ENCODE measurements around the gene DVL1. TPM values are rescaled to one million over a fixed set of nuclear protein-coding genes. Genes with fewer than 3 reads are reported as not detected.
A peak's percentile ranks its signal among the peaks of the same experiment; 100 is the strongest.
"Not testable (repeated sequence)": the region's sequence is repeated elsewhere in the genome, so short reads cannot be mapped to it uniquely, and the experiment has no call there.

Gene DVL1
- total RNA-seq: 65.2 TPM

DNA sequence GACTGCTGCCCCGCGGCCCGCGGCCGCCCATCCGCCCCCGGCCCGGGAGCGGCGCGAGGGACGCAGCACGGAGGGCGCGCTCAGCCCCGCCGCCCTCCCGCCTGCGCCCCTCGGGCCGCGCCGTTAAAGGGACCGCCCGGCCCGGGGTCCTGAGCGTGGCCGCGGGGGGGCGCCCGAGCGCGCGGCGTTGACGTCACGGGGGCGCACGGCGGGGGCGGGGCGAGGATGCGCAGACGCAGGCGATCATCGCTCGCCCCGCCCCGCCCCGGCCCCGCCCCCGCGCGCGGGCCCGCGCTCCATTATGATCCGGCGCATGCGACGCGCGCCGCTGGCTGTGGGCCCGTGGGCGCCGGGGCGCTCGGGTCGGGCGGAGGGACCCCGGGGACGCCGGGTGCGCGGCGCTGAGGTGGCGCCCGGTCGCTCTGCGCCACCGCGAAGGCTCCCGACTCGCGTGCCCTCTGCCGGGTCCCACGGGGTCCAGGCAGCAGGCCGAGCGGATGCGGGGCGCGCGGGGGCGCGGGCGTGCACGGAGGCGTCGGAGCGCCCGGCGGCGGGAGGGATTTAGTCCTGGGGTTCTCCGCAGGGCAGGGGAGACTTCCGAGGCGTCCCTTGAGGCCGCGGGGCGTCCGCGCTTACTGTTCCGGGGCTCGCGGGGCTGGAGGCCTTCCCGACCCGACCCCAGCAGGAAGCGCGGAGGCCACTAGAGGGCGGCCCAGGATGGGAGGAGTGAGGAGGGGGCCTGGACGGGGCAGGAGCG lies at the start of gene DVL1:
TSS of gene DVL1 (minus strand) at position 163 of the 757 bp plus-strand sequence. CDS start 353 bp downstream, outside the sequence.
- FAIRE-seq (no peak), DNase-seq (ENCODE audit: low spot score in 2 of 2) (peak; percentile 97 to 99)

DNA sequence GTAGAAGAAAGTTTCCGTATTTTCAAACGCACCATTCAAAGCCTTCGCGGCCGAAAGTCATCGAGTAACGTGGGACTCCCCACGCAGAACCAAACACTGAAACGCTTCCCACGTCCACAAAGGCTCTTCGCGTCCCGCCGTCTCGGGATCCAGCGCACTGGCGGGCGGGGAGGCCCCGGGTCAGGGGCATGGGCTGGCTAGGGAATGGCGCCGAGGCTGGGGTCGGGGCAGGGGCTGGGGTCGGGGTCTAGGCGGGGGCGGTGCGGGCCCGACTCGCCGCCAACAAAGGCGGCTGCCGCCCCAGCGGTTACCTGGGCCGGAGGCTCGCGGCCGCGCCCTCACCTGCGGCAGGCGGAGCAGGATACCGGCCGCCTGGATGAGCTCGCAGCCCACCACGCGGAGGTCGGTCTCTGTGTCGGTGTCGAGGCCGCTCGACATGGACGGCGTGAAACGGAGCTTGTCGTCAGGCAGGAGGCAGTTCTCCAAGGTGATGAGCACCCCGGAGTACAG lies 49.5 kb upstream of the DVL1 start:
- FAIRE-seq (no peak), DNase-seq (ENCODE audit: low spot score in 2 of 2) (no peak)

DNA sequence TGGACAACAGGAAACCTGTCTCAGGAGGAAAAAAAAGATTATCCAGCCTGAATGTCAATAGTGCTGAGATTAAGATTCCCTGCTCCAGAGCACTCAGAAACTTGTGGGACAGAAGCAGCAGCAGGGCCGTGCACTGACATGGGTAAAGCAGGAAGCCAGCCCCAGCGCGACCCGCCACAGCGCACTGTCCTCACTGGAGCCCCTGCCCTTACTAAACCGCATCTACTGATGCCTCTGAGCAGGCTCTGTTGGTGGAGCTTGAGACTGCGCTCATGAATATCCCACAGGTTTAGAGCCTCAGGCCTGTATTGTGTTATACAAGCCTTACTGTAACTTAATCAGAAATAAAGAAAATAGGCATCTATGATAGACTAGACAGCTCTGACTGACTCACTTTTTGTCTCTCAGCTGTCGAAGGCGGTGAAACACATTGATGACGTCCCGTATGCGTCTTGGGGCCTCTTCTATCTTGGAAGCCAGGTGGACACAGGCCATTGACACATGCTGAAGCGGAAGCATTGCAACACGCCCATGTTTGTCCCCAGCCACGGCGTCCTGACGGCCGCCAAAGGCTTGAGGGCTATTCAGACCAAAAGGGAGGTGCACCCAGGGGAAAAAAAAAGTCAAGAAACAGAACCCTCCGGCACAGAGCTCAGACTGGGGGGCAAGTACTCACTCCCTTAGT lies 48.8 kb upstream of the DVL1 start:
- DNase-seq (ENCODE audit: low spot score in 2 of 2): no peak
- no peak for FAIRE-seq

DNA sequence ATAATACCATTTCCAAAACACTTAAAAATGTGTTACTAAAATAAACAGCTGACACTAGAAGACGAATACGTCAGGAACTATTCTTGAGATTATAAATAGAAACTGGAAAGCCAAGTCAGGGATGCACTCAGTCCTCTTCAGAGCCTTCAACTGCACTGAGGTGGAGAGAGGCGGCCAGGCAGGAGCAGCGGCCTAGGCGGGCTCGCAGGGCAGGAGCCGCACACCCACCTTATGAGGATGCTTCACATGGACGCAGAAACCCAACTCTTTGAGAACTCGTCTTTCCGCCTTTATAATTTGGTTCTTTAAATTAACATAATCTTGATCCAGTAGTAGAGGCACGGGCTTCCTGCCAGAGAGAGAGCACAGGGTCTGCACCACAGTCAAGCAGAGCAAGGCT lies 45.9 kb upstream of the DVL1 start:
- no peak for DNase-seq (ENCODE audit: low spot score in 2 of 2)
- FAIRE-seq: no peak

DNA sequence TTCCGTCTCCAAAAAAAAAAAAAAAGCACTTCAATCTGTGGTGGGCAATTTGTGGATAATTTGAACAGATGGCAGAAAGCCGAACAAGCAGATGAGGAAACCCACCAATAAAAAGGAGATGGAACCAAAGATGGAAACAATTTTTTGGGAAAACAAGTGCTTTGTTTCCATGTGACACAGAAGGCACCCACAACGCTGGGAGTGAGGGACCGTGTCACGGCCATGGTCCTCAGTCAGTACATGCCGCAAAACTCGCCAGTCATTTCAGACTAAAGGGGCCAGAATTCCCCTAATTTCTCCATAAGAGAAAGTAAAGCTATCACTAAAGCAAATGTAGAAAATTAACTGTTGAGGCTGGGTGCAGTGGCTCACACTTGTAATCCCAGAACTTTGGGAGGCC lies 44.9 kb upstream of the DVL1 start:
- DNase-seq (ENCODE audit: low spot score in 2 of 2): no peak
- no peak for FAIRE-seq

DNA sequence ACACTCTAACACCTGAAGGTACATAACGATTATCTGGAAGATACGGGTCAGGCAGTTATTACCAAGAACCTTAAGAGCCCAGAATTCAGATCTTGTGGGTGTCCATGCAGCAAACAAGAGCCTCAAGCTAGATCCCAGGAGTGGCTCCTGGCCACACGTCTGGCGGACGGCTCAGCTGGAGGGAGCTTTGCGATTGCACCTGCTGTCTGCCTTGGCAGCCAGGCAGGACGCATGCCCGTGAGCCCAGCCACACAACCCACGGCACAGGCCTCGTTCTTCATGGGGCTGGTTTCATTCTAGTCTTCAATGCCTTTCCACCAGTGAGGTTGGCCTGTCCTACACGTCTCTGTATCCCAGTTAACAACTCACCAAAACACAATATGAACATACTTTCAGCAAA lies 44.2 kb upstream of the DVL1 start:
- DNase-seq (ENCODE audit: low spot score in 2 of 2): no peak
- no peak for FAIRE-seq

DNA sequence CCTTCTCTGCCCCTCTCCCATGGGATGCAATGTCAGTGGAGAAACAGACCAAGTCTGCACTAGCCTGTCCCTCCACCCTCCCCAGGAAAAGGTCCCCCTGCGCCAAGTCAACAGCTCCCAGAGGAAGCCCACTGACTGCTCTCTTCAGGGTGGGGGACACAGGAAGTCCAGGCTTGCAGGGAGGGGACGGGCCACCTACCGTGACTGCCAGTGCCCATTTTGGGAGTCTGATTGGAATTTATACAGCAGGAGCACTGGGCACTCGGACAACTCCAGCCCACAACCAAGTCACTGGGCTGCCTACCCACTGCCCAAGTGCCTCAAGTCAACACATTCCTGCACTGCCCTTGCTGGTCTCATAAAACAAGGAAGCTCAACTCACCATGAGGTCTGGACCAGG lies 43.8 kb upstream of the DVL1 start:
- no peak for FAIRE-seq
- no peak for DNase-seq (ENCODE audit: low spot score in 2 of 2)

DNA sequence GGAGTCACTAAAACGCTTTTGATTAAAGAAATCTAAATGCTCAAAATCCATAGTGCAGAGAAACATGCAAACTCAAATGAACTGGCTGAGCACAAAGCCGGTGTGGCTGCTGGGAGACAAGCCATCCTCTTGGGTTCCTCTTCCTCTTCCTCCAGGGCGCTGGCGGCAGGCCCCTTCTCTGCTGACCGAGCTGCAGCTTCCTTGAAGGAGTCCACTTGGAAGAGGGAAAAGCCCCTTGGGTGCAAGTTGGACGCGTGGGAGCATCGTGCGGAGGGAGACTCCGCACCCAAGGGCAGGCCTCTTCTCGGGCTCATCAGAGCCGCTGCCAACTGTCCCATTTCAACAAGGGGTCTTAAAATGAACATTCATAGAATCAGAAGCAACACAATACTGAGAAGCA lies 42.0 kb upstream of the DVL1 start:
- FAIRE-seq: no peak
- DNase-seq (ENCODE audit: low spot score in 2 of 2): no peak

DNA sequence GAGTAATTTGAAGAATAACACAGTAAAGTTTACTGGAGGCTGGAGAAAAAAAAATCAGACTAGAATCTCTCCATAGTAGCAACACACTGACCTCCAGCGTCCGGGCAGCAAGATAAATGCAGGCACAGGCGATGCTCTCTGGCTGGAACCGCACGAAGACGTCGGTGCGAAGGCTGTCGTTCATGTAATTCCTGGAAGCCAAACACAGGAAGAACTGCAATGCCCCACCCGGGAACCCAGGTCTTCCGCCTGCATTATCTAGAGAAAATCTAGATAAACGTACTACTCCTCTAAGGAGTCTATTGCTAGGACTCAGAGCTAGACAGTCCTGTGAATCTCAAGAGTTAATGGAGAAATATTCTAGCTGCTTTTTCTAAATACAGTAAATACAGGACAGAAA lies 41.5 kb upstream of the DVL1 start:
- DNase-seq (ENCODE audit: low spot score in 2 of 2) (no peak), FAIRE-seq (no peak)

DNA sequence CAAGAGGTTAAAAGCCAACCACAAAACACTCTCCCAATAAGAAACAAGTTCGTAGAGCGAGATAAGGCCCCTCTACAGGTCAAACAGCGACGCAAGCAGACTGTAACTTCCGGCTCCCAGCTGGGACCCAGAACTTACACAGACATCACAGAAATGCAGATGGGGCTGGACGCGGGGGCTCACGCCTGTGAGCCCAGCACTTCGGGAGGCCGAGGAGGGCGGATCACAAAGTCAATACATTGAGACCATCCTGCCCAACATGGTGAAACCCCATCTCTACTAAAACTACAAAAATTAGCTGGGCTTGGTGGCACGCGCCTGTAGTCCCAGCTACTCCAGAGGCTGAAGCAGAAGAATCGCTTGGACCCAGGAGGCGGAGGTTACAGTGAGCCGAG lies 38.9 kb upstream of the DVL1 start:
- FAIRE-seq: no peak
- DNase-seq (ENCODE audit: low spot score in 2 of 2): no peak

DNA sequence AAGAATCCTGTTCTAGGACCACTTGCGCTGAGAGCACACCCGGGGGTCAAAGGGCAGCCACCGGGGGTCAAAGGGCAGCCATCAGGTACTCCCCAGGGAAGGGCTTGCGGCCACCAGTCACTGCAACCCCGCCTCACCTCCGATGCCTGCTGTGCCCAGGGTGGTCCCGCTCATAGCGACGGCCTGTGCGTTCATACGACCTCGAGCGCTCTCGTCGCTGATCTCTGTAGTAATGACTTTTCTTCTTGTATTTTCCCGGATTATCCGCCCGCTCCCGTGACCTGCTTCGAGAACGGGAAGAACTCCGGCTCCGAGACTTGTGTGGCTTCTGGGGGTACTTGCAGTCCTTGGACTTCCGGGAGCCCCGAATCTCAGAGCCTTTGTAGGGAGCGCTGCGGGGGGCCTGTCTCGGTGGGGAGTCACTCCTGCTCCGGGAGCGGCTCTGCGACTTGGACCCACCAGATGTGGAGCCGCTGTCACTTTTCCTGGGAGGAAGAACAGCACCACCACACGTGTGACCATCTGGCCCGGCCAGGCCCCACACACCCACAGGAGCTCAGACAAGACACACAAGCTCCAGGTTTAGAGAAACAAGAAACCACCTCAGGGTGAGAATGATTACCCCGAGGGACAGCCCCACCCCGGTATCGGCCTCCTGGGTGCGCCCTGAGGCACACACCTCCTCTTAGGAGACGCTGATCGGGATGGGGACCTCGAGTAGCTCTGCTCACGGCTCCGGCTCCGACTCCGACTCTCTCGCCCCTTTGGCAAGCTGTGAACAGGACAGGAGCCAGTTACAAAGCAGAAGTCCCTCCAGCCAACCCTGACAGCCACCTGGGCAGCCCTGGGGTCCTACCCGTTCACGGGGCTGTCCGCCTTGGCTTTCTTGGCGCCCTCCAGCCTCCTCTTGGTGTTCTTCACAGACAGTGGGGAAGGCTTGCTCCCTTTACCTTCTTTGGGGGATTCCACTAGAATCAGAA lies 38.2 kb upstream of the DVL1 start:
- FAIRE-seq: no peak
- DNase-seq (ENCODE audit: low spot score in 2 of 2): no peak

DNA sequence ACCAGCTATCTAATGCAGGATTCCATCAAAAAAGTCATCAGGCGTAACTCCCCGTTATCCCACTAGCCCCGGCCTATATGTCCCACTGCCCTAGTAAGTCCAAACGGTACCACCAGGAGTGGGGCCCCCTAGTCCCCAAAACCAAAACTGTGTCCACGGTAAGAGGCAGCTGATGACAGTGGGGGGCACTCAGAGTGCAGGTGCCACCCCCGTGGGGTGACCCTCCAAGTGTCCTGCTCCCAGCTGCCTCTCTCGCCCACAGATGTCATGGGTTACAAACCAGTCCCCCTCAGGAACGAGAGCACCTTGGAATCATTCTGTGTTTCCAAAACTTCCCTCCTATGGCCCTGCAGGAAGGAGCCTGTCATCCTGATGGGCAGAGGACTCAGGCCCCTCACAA lies 36.7 kb upstream of the DVL1 start:
- no peak for FAIRE-seq
- DNase-seq (ENCODE audit: low spot score in 2 of 2): no peak

DNA sequence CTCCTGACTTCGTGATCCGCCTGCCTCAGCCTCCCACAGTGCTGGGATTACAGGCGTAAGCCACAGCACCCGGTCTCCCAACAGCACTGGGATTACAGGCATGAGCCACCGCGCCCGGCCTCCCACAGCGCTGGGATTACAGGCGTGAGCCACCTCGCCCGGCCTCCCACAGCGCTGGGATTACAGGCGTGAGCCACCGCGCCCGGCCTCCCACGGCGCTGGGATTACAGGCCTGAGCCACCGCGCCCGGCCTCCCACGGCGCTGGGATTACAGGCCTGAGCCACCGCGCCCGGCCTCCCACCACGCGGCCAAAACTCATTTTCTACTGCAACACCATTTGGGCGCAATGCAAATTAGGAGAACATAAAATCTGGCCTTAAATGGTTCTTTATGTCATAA lies 36.1 kb upstream of the DVL1 start:
- not testable (repeated sequence) for DNase-seq (ENCODE audit: low spot score in 2 of 2); FAIRE-seq

DNA sequence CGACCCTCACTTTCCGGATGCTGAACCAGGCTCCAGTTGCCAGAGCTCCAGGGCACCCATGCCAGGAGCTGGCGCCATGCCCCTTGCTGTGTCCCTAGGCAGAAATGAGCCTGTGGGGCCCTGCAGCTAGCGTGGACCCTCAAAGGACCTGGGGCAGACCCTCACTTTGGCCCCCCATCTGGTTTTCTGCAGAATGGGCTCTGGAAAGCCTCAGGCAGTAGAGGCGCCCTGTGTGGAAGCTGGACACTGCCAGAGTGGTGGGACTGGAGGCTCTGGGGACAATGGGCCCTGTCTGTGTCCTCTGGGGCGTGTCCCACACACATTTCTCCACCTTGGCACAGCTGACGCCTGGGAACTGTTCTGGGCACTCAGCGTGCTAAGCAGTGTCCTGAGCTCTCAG lies 32.1 kb upstream of the DVL1 start:
- FAIRE-seq (no peak), DNase-seq (ENCODE audit: low spot score in 2 of 2) (no peak)

DNA sequence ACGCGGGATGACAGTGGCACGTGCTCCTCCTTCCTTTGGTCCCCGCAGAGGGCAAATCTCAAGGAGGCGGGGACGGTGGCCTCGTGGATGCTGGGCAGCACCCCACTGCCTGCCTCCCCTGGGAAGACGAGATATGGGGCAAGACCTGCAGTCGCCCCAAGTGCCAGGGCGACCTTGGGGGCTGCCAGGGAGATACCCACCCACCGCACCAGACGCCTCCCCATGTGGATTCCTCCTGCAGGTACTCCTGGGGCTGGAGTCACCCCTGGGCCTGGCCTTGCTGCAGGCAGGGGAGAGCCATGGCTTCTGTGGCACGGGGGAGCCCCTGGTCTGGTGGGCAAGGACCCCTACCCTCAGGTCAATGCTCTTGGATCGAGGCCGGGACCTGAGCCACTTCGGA lies 31.6 kb upstream of the DVL1 start:
- no peak for DNase-seq (ENCODE audit: low spot score in 2 of 2)
- no peak for FAIRE-seq

DNA sequence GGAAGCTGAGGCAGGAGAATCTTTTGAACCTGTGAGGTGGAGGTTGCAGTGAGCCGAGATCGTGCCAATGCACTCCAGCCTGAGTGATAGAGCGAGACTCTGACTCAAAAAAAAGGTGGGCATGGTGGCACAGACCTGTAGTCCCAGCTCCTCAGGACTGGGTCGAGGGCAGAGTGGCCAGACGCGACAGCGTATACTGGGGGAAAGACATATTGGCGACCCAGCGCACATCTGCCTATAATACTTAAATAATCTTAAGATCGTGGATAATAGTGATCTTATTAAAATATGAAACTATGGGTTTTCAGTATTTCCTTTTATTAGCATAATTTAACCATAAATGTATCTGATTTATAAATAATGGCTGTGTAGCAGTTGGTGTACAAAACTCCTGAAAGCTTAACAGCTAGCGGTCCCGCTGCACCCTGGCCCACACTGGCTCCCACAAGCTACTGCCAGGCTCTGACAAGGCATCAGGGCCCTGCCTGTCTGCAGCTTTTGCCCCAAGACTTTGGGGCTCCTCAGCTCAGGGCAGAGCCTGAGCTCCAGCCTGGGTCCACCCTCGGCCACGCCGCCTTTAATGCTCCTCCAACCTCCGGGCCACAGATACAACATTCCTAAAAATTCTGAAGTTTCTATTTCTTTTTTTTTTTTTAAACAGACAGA lies 28.5 kb upstream of the DVL1 start:
- FAIRE-seq: no peak
- DNase-seq (ENCODE audit: low spot score in 2 of 2): no peak

DNA sequence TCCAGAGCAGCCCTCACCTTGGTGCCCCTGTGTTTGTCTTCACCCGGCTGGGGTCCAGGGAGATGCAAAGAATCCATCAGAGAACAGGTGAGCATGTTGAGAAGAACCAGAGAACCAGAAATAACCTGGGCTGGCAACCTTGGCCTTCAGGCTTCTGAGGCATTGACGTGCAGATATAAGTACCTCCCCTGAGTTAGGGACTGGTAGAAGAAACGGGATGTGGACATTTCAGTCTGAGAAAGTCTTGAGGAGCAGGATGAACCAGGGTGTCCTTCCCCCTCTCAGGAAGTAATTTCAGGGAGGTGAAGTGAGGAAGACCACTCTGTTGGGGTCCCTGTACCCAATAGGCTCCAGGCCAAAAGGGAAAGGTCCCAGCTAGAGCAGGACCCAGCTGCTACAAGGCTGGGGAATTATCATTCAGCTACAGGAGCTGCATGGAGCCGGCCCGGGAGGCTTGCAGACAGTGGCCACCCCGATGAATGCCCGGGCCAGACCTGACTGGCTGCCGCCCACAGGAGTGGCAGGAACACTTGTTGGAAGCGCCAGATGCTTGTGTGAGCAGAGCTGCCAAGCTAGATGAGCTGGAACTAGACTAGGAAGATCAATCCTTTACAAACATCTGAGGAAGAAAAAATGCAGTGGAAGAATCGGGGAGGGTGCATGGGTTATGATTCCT lies 27.5 kb upstream of the DVL1 start:
- no peak for FAIRE-seq

DNA sequence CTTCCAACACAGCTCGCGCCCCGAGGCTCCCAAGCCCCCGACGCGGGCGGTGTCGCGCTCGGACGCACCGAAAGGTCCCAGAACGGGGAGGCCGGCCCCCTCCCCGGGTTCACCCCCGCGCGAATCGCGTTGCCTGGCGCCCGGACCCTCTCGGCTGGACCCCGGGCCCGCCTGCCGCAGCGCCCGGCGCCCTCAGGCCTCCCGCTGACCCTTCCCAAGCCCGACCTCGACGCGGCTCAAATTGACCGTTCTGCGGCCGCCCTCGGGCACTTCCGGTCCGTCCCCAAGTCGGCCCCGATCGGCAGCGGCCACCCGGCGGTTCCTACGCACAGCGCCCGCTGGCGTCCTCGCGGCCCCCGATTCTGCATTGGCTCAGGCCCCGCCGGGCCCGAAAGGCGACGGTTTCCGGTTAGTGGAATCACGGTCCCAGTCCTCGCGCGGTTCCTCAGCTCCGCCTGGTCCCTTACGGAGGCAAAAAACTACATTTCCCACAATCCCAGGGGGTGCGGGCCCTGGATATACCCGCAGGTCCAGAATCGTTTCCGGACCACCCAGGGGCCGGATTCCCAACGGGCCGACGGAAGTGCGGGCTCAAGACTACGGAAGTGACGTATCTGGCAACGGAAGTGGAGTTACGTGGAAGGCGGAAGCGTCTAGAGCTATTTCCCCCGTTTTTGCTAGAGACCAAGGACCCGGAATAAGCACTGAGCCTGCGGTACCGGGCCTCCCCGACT lies 25.9 kb upstream of the DVL1 start, which contains the start of gene AURKAIP1:
TSS of gene AURKAIP1 (minus strand) at position 279 of the 734 bp plus-strand sequence. CDS start 451 bp downstream, outside the sequence.
- FAIRE-seq (peak; percentile 97), DNase-seq (ENCODE audit: low spot score in 2 of 2) (peak; percentile 99 to 100)

More for the DNA sequence above, 27.5 kb upstream of the DVL1 start:
- no peak for DNase-seq (ENCODE audit: low spot score in 2 of 2)

DNA sequence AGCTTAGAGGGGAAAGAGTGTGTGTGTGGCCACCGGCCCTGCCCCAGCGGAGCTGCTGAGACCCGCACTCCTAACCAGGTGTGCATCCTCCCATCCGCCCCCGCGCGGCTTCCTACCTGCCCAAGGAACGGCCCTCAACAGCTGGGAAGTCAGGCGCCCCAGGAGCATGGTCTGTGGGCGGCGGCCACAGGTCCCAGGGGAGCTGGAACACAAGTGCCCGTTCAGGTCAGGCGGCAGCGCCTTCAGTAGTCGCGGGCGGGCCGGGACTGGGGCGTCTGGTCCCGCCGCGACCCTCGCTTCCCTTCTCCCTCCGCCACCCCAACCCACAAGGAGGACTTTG lies 25.3 kb upstream of the DVL1 start:
- FAIRE-seq (no peak), DNase-seq (ENCODE audit: low spot score in 2 of 2) (no peak)

Data from frontal cortex (tissue), 4 donors.